Measurements from ENCODE around the gene SNAPC4.
"Not testable (repeated sequence)": the region's sequence is repeated elsewhere in the genome, so short reads cannot be mapped to it uniquely, and the experiment has no call there.

SNAPC4 gene

DNA sequence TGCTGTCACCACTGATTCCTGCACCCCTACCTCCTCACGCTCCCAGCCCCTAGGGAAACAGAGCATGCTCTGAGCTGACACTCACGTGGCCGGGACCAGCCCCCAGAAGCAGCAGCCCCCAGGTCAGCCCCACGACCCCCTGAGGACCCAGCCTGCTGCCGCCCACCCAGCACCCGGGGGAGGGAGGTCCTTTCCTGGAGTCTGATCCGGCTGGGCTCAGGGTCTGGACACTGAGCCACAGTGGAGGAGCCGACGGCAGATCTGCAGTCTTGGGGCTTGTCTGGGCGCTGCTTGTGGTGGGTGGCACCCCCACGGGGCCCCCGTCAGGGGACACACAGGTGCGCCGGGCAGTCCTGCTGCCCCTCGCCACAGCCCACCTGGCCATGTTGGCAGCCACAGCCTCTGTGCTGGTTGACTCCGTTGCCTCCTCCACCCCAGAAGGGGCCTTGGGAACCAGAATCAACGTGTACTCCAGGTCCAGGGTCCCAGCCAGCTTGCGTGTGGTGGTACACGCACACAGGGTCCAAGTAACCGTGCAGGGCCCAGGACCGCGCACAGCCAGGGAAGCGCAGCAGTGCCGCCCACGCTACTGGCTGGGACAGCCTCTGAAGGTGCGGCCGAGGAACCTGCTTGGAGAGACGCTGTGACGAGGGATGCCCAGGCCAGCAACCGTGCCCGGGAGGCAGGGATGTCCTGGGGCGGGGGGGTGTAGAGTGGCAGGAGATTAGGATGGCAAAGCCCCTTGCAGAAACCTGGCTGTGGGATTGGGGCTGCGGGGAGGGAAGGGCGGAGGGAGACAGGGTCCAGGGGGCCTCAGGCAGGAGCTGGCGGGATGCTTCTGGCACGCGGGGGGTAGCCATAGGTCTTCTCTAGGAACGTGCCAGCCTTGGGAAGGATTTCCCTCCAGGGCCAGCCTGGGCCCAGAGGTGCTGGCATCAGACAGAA is 39.9 kb downstream of the SNAPC4 start:
- DNase-seq (ENCODE audit: low read depth in 2 of 3, low spot score in 1 of 3): no peak

- DNase-seq (ENCODE audit: low read depth in 2 of 3, low spot score in 1 of 3): no peak
Observed at GRCh38 chr9:136358888-136359287, 41.1 kb downstream of the SNAPC4 start.

DNA sequence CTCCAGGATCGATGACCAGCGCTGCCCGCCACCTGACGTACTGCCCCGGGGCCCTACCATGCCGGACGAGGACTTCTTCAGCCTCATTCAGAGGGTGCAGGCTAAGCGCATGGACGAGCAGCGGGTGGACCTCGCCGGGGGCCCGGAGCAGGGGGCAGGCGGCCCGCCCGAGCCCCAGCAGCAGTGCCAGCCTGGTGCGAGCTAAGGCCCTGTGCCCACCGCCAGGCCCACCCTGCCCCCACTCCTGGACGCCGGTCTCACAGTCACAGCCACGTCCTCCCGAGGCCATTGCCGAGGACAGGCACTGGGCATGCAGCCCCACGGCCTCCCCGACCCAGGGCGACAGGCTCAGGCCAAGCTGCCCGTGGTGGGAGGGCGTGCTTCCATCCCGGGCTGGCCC is 42.0 kb downstream of the SNAPC4 start:
- no peak for DNase-seq (ENCODE audit: low read depth in 2 of 3, low spot score in 1 of 3)

DNA sequence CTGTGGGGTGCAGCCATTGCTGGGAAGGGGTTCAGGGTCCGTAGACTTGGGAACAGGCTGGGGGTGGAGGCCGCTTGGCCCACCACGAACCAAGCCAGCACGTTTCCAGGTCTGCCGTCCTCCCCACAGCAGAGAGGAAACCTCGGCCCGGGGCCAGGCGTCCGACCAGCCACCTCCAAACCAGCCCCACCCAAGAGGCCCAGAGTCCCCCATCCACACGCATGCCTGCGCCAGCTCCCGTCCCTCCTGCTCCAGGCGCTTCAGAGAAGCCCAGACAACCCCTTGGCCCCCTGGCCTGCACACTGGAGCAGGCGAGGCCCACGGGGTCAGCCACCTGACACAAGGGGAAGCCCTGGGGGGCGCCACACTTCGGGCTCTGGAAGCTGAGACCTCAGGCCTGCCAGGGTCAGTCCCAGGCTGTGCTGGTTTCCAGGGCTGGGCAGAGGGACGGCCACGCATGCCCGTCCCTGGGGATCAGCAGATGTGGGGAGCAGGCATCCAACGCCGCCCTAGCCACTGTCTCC is 42.7 kb downstream of the SNAPC4 start:
- no peak for DNase-seq (ENCODE audit: low read depth in 2 of 3, low spot score in 1 of 3)

- DNase-seq (ENCODE audit: low read depth in 2 of 3, low spot score in 1 of 3): no peak
Observed at GRCh38 chr9:136355616-136356557, 44.1 kb downstream of the SNAPC4 start.

- DNase-seq (ENCODE audit: low read depth in 2 of 3, low spot score in 1 of 3): no peak
Observed at GRCh38 chr9:136354592-136355085, 45.3 kb downstream of the SNAPC4 start.

GRCh38 chr9:136353757-136354488 is 46.0 kb downstream of the SNAPC4 start:
- DNase-seq (ENCODE audit: low read depth in 2 of 3, low spot score in 1 of 3): no peak

DNA sequence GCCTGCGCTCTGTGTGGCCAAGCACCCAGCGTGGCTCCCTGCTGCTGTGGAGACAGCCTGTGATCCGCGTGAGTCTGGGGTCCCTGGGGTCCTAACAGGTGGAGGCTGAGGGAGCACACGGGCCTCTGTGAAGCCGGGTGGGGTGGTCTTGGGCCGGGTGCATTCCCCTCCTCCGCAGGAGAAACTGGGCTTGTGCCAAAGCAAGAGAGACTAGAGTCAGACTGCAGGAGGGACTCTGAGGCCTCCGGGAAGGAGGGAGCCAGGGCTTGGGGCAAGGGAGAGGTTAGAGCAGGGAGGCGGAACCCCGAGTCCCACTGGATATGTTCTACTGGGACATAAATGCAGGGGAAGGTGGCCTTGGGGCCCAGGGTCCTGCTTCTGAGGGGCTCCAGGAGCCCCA is 46.9 kb downstream of the SNAPC4 start:
- no peak for DNase-seq (ENCODE audit: low read depth in 2 of 3, low spot score in 1 of 3)

DNA sequence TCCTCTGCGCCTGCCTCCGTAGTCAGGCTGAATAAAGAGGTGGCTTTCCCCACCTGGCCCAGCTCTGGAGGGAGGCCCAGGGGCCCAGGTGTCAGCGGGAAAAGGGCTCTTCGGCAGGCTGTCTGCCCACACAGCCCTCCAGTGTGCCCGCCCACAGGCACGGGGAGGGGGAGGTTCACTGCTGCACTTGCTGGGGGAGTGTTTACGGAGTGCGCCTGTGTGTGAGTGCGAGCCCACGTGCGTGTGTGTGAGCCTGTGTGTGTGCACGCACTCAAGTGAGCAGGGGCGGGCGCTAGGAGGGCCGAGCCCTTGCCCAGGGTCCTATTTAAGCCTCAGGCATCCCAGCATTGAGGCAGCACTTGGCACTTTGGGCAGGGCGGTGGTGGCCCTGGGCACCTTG is 47.3 kb downstream of the SNAPC4 start:
- no peak for DNase-seq (ENCODE audit: low read depth in 2 of 3, low spot score in 1 of 3)

GRCh38 chr9:136351868-136352267 is 48.1 kb downstream of the SNAPC4 start:
- DNase-seq (ENCODE audit: low read depth in 2 of 3, low spot score in 1 of 3): not testable (repeated sequence)

DNA sequence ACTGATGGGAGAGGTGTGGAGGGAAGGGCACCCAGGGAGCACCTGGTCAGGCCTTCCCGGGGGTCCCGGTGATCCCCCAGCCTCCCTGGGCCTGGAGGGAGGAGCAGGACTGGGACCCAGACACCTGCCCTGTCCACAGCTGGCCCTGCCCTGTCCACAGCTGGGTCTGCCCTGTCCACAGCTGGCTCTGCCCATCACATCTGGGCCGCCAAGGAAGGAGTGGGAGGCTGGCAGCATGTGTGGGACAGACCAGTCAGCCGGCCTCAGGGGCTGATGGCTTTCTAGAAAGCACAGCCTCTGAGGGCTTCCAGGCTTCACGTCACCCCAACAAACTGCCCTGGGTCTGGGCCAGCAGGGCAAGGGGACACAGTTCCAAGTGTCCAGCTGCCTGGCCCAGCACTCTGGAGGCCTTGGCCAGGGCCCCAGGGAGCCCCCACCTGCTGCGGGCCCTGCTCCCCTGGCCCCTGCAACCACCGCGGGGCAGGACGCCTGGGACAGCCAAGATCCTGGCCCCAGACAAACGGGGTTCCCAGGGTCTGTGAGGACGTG is 48.6 kb downstream of the SNAPC4 start:
- DNase-seq (ENCODE audit: low read depth in 2 of 3, low spot score in 1 of 3): no peak

Data from stimulated activated CD4-positive, alpha-beta T cell treated with anti-CD3 and anti-CD28 coated beads, Interleukin-12 subunit alpha, Interleukin-12 subunit beta, amount 100 ng/mL, for 48 hours (primary cell).